Fibroblast of skin of left biceps (primary cell): Measurements from ENCODE around the gene KLF16.

Experiments used
- DNase-seq, 2 experiments: peaks; one replicate each; pipeline ENCODE4 v3.0.0-alpha.2; 2013; ENCODE audit warnings: low read depth in 2 of 2

The KLF16 gene

DNA sequence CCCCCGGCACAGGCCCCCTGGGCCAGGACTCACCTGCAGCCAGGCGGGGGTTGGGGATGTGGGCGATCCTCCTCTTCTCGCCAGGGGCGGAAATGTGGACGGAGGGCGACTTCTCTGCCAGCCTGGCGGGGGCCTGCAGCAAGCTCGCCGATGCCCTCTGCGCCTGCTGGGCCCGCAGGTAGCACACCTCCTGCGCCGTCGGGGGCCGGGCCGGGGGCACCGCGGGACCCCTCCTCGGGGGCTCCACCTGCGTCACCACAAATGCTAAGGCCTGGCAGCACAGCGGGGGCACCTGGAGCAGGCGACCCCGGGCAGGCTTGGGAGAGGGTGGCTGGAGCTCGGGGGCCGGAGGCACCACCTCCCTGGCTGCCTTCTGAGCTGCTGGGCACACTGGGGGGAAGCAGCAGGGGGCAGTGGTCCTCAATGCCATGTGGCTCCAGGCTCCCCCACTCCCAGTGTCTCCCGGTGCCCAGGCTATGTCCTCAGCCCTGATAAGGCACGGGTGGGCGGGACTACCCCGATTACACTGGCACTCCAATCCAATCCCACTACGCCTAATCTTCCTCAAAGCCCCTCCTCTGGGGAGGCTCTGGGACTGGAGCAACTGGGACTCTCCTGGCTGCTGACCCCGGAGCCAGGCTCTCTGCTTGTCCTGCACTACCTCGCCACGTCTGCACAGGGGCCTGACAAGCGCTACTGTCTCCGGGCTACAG is 39.7 kb downstream of the KLF16 start:
- DNase-seq, result no peak

DNA sequence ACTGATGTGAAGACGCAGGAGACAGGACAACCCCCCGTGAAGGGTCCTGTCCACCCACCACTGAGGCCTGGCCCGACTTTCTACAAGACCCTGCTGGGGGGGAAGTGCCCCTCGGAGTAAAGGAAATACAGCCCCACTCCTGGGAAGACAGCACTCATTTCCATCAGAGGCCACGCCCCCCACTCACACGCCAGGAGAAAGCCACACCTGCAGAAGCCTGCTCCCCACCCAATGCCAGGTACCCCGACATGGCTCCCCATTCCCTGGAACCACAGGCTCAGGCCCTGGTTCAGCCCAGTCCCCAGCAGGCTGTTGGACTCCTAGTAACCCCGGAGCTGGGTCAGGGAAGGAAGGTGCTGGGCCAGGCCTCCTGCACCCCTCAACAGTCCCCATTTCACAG is 40.4 kb downstream of the KLF16 start:
- DNase-seq, result no peak

DNA sequence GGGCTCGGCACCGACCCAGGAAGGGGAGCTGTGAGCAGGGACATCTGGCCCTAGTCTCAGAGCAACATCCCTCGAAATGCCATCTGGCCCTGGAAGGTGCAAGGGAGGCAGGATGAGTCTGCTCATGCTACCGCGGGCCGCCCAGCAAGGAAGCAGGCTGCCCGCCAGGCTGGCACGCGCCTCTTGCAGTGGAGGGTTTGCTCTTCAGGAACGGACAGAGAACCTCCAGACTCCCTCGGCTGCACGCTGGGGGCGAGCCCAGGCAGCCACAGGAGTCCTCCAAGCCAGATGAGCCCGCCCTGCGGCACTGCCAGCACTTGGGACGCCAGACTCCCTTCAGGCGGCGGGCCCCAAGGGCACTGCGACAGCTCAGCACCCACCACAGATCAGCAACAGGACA is 41.2 kb downstream of the KLF16 start:
- no peak for DNase-seq

DNA sequence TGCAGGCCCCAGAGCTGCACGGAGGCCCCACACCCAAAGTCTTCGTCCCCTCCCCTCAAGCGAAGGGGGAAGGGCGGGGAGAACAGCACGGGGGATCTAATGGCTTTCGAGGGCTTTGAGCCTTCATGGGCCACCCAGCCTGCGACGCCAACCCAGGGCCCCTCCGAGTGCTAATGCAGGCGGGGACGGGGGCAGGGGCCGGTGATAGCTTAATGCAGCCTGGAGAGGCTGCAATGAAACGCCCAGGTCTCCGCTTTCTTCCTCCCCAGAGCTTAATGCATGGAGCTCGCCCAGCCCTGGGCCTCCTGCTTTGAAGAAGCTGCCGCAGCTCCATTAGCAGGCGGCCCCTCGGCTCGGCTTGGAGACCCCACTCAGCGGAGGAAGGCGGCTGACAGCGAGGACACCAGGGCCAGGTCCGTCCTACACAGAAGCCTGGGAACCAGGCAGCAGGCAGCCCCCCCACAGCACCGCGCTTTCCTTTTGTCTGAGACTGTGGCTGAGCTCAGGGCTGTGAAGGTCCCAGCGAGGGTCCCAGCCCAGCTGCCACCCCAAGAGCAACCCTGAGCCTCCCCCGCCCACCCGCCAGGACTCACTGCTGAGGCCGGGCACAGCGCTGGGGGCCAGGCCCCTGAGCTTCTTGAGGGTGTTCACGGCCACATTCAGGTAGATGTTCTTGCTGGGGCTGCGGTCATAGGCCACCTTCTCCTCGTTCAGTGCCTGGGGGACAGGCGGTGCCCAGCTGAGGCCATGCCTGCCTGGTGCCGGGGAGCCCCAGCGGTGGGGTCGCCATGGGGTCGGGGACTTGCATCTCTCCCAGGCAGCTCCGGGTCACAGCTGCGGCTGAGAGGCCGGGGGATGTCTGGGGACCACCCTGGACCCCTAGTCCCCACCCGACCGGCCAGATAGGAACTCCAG is 43.8 kb downstream of the KLF16 start:
- no peak for DNase-seq

DNA sequence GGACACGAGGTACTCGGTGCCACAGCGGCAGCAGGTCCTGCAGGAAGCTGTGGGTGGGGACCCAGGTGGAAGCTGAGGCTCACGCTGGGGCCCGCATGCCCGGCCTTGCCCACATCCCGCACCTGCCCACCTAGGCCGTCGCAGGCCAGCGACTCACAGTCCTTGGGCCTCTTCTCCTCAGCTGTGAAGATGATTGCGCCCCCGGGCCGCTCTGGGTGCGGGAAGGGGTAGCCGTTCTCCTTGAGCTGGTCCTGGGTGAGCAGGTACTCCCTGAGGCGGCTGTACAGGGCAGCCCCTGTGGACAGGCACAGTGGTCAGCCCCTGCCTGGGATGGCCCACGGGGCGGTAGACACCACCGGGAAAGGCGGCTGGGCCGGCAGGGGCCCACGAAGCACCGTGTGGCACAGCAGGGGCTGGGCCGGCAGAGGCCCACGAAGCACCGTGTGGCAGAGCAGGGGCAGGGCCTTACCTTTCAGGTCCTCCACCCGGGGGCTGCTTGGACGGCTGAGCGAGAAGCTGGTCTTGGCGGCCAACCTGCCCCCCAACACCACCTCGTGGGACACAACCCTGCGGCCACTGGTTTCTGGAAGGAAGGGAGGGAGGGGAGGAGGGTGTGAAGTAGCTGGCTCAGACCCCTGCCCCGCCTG is 44.7 kb downstream of the KLF16 start:
- no peak for DNase-seq

DNA sequence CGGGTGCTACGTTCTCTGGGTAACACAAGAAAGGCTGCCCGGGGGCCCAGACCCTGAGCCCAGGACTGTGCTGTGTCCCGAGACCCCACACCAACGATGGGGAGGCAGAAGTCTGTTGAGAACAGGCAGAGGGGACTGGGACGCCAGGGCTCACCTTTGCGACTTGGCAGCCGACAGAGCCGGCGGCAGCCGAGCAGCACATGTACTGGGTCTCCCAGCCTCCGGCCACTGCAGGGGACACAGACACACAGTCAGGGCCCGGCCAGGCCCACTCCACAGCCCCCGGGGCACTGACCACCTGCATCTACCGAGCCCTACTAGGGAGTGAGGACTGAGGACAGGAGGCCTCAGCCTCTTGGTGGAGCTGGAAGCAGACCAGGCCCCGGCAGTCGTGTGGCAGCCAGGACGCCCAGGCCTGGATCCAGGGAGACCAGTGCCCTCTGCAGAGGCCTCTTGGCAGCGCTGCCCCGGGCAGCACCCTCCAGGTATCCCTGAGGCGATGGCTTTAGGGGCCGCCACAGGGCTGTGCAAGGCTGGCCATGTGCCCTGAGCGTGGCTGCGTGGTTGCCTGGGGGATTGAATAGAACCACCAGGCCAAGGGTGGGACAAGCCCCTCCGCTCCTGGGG is 45.7 kb downstream of the KLF16 start:
- DNase-seq, result no peak

DNA sequence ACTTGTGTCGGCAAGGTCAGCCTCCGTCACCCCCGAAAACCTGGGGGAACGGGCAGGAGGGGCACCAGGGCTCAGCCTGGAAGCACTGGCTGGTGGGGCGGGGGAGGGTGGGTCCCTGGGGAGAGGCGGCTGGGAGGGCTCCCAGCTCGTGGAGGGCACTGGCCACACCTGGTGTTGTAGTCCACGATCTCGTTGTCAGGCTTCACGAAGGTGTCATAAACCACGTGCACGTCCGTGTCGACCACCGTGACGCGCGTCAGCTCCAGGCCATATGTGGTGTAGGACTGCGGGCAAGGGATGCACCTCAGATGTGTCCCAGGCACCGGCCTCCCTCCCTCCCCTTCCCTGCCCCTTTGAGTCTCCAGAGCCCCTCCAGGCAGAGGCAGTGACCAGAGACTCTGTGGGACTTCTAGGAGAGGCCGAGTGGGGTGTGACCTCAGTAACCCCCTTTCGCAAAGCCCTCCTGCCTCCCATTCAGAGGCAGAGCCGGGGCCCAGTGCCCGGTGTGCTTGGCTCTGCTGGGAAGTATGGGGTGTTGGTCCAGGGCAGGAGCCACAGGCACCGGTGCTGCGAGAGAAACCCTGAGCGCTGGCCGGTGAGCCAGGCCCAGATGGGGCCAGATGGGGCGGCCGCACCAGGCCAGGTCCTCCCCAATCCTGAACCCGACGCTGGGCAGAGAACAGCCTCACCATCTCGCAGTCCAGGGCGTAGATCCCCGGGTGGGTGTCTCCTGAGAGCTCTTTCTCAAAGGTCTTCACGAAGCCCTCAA is 46.7 kb downstream of the KLF16 start:
- DNase-seq, result no peak

DNA sequence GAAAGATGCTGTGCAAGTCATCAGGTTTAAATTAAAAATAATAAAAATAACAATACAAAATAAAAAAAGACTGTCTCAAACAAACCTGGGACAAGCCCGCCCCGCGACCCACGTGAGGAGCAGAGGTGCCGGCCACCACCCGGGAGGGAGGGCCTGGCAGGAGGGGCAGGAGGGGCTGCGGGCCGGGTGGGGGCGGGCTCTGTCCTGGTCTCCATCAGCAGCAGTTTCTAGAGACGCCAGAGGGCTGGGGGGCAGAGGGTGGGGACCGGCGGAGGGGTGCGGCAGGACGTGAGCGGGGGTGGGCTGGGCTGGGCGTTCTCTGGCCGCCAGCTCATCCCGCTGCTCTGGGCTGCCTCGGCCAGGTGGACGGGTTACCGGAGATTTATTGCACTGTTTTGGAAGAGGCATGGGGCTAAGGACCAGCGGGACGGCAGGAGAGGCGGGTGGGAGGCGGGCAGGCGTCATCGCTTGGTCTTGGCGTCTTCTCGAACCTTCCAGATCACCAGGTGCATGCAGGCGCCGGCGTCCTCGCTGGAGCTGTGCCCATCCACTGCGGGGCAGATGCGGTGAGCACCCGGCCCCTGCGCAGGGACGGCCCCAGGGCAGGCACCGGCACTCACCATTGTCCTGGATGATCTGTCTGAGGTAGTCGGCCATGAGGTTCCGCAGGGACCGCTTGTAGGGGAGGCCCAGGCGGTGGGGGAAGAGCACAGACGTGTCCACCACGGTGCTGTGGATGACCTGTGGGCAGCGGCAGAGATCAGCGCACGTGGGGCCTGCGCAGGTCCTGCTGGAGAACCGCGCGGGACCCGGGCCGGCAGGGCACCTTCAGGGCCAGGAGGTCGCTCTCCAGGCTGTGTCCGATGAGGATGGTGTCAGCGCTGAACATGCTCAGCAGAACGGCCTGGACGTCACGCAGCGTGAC is 47.5 kb downstream of the KLF16 start:
- DNase-seq, result no peak

DNA sequence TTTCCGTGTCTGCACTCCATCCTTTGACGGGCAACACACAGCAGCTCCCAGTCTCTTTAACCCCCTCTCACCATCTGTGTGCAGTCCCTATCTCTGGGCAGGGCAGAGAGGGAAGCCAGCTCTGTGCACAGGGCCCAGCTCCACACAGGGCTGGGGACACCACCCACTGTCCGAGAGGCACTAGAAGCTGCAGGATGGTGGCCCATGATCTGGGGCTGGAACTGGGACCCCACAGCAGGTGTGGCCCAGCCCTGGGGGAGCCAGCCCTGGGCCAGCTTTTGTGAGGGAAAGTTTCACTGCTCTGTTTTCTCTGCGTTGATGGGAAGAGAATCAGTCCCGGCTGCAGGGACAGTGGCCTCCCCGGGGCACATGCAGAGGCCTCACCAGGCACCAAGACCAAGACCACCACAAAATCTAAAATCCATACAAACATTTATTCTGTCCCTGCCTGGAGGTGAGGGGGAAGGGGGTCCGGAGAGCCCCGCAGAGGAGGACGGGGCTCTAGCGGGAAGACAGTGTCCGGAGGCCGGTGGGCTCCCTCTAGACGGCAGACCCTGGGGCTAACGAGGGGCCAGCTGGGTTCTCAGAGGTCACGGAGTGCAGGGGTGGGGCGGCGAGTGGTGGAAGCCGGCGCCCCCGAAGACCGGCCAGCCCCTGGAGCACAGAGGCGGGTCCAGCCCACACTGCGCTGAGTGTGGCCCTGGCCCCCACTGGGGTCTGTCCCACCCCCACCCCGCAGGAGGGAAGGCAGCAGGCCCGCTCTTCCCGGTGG is 48.4 kb downstream of the KLF16 start:
- DNase-seq, result no peak

DNA sequence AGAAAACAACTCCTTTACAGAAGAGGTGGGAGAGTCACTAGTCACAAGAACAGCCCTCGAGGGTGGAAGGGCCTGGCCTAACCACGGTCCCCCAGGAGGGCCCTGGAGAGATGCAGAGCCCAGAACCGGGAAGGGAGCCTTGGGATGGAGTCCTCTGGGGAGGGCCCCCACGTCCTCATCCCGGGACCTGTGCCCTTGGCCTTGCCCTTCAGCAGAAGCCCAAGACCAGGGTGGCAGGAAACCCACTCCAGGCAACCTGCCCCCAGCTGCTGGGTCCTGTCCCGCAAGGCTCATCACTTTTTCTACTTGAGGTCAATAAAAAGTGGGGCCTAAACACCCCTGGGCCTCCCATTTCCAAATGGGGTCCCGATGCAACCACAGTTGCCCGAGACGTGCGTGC is 49.0 kb downstream of the KLF16 start:
- DNase-seq, result no peak

DNA sequence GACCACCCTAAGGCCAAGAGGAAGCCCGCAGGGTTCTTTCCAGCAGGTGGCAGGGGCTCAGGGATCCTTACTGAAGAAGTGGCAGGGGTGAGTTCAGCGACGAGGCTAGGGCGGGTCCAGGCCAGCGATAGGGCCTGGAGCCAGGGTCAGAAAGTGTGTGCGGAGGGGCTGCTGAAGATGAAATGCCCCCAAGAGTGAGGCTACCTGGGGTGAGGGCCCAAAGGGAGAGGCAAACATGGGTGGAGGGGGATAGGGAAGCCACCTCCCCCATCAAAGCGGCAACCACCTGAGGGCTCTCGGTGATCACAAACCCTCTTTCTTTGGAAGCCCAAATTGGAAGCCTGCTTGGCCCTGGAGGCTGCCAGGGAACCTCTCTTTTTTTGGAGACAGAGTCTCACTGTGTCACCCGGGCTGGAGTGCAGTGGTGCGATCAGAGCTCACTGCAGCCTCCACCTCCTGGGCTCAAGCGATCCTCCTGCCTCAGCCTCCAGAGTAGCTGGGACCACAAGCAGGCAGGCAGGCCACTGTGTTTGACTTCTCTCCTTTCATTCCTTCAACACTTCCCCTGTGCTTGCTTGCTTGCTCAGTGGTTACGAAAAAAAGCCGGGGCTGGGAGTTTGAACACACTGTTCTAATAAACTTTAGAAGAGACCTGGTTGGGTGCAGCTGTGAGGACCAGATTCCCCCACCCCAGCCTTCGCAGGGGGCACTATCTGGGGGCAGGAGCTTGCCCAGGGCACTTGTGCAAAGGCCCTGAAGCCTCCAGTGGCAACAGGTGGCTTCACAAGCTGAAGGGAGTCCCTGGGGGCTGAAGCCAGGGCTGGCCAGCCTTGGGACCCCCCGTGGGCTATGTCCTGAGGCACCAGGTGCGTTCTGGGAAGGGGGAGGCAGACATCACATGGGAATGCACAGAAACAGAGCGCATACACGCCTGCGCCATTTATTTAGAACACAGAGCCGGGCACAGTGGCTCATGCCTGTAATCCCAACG is 49.9 kb downstream of the KLF16 start:
- DNase-seq, result no peak

DNA sequence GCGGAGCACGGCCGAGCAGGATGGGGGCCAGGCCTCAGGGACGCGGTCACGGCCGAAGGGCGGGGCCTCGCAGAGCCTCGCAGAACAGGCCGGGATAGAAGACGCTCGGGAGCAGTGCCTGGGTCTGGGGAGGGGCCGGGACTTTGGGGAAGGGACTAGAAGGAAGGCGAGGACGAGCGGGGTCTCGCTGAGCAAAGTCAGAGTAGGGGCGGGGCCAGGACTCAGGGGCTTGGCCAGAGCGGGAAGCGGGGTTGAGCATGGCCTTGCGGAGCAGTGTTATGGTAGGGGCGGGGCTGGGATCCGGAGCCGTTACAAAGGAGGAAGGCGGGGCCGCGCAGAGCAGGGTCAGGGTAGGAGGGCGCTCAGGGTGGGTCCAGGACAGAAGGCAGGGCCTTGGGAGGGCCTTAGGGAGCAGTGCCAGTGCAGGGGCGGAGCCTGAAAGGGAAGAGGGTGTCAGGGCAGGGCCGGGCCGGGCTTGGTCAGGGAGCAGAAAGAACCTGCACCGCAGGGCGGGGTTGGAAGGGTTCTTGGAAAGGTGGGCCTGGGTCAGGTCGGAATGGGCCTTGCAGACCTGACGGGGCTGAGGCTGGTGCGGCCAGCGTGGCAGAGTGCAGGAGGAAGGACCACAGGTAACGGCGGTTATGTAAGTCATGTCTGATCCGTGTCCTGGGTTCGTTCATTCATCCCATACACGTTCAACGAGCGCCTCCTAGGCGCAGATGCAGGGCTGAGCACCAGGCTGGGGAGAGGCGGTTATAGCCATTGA is 50.8 kb downstream of the KLF16 start:
- DNase-seq, result peak; percentile 61 to 73

DNA sequence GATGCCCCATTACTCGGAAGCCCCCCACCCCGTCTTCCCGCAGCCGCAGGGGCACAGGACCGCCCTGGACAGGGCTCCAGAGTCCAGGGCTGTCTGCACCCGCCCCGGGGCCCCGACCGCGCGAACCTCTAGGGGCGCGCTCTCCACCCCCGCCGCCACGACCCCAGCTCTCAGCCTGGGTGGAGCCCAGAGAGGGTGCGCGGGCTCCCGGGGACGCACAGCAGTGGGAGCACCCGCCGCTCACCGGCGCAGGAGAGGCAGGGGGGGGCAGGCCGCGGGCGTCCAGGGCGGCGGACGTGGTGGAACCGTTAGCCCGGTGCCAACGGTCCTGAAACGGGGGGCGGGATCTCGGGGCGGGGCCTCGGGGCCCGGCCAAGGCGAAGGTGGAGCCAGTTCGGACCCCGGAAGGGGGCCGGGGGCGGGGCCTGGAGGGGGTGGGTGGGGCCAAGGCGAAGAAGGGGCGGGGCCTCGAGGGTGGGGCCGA is 51.4 kb downstream of the KLF16 start, which contains the start of gene ATP8B3:
Gene ATP8B3 (minus strand): TSS at position 335 of the 484 bp plus-strand sequence. CDS start 540 bp downstream, outside the sequence.
- DNase-seq, result no peak

DNA sequence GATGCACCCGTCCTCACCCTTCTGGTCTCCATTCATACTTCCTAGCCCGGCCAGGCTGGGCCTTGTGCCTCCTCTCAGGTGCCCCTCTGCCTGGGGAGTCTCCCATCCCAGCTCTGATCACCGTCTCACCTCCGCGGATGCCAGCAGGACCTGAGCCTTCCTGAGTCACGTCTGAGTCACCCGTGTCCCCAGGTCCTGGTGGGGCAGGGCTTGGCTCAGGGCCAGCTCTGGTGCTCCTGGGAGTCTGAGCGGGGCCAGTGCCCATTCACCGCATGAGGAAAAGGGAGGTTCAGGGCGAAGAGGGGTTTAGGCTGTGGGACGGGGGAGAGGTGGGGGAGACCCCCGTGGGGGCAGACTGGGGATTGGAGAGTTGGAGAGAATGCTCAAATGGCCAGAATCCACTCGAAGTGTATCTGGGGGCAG is 51.9 kb downstream of the KLF16 start:
- no peak for DNase-seq

DNA sequence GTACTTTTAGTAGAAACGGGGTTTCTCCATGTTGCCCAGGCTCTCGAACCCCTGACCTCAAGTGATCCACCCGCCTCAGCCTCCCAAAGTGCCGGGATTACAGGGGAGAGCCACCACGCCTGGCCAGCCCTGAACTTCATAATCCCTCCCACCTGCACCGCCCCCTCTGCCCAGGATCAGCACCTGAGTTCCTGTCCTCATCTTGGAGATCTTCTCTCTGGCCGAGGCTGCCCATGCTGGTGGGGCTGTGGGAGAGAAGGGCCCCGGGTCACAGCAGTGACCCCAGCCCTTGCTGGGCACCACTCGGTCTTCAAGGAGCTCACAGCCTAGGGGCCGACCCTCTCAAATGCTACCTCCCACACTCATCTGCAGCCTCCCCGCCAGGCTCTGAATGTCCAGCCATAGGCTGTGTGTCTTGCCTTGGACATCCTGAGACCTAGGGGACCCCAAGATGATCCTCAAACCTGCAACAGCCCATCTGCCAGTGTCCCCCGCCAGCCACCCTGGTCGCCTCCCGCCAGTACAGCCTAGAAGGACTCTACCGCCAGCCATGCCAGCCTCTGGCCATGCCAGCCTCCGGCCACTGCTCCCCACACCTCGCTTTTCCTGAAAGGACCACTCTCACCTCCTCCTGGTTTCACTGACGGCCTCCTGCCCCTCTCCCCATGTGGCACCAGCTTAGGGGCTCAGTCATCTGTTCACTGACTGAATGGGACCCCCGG is 52.8 kb downstream of the KLF16 start:
- DNase-seq, result no peak

DNA sequence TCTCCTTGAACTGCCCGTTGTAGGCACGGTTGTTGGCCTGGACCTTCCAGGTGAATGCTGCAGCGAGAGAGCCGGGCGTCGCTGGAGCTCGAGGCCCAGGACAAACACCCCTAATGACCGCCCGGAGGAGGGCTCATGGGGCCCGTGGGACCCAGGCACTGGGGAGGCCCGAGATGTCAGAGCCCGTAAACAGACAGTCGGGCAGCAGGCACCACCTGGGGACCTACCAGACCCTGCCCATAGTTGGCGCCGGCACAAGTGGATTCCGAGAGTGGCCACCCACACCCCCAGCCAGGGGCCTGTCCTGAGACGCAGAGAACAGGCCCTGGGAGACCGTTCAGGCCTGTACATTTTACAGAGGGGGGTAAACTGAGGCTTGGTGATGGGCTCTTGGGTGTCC is 53.7 kb downstream of the KLF16 start:
- DNase-seq, result no peak

DNA sequence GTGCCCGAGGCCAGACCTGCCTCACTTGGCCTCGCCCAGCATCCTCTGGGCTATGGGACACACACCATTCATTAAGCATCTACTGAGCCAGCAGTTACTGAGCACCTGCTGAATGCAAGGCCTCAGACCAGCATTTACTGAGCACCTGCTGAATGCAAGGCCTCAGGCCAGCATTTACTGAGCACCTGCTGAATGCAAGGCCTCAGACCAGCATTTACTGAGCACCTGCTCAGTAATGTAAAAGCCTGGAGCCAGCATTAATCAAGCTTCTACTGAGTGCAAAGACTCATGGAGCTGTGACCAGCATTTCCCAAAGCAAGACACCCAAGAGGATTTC is 55.0 kb downstream of the KLF16 start:
- DNase-seq, result no peak
